ENCODE results near the gene ZNF701. TPM values are rescaled to one million over a fixed set of nuclear protein-coding genes. Genes with fewer than 3 reads are reported as not detected.

Gene ZNF701
- total RNA-seq, 1 experiment from 2014 or later: 9.0 TPM

- Histone ChIP-seq H3K79me2 (ENCODE audit: insufficient read depth, low read length) (no peaks in the 10 kb centered on the region), H3K9me3 (ENCODE audit: control insufficient read depth in 1 of 2, insufficient read depth in 1 of 2, low read depth in 1 of 2, low read length in 2 of 2) (no peaks in the 10 kb centered on the region; a peak in 1 of 4 replicates), H3K9me2 (ENCODE audit: insufficient read depth) (no peaks in the 10 kb centered on the region), H4K20me1 (ENCODE audit: insufficient read depth) (no peaks in the 10 kb centered on the region), H3K4me1 (ENCODE audit: control insufficient read depth in 1 of 2, insufficient read depth in 2 of 2, low read length in 2 of 2) (peaks cover 0 to 16% of the 10 kb centered on the region in 2 experiments; a peak in 2 of 4 replicates), H3K4me2 (ENCODE audit: low read length) (no peak overlapping the region), H3K27ac (ENCODE audit: low read depth, low read length) (no peak overlapping the region), H3K9ac (ENCODE audit: low read length) (no peak overlapping the region), H3K27me3 (ENCODE audit: insufficient read depth, low read length) (no peaks in the 10 kb centered on the region), H2AFZ (ENCODE audit: low read depth, low read length, poor library complexity, severe bottlenecking) (no peak overlapping the region), H3K36me3 (ENCODE audit: control insufficient read depth in 1 of 2, insufficient read depth in 2 of 2, low read length in 2 of 2) (no peaks in the 10 kb centered on the region), H3K4me3 (replicated peaks in 1 of 2; ENCODE audit: low read depth in 1 of 2, low read length in 2 of 2) (no peak overlapping the region)
- TF ChIP-seq FOSL1 (IDR thresholded peaks at IDR 0.05; ENCODE audit: low read depth): no peak
- TF ChIP-seq TCF7L2 (IDR thresholded peaks at IDR 0.05; ENCODE audit: borderline replicate concordance, extremely low read depth, insufficient read depth, insufficient read length): no peak
- no peak for TF ChIP-seq SP1 (IDR thresholded peaks at IDR 0.05; ENCODE audit: low read depth)
- TF ChIP-seq CBX3 (IDR thresholded peaks at IDR 0.05; ENCODE audit: low read depth): no peak
- no peak for TF ChIP-seq RAD21 (IDR thresholded peaks at IDR 0.05; ENCODE audit: low read depth)
- no peak for TF ChIP-seq ZNF274 (IDR thresholded peaks at IDR 0.05; ENCODE audit: low read depth, low read length)
- TF ChIP-seq REST (IDR thresholded peaks at IDR 0.05; ENCODE audit: low read depth): no peak
- TF ChIP-seq SRF (IDR thresholded peaks at IDR 0.05; ENCODE audit: low read depth): no peak
- TF ChIP-seq, protein P1, sequence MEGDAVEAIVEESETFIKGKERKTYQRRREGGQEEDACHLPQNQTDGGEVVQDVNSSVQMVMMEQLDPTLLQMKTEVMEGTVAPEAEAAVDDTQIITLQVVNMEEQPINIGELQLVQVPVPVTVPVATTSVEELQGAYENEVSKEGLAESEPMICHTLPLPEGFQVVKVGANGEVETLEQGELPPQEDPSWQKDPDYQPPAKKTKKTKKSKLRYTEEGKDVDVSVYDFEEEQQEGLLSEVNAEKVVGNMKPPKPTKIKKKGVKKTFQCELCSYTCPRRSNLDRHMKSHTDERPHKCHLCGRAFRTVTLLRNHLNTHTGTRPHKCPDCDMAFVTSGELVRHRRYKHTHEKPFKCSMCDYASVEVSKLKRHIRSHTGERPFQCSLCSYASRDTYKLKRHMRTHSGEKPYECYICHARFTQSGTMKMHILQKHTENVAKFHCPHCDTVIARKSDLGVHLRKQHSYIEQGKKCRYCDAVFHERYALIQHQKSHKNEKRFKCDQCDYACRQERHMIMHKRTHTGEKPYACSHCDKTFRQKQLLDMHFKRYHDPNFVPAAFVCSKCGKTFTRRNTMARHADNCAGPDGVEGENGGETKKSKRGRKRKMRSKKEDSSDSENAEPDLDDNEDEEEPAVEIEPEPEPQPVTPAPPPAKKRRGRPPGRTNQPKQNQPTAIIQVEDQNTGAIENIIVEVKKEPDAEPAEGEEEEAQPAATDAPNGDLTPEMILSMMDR (IDR thresholded peaks at IDR 0.05 in 2 of 3, conservative IDR thresholded peaks at IDR 0.05 in 1 of 3; ENCODE audit: borderline replicate concordance in 1 of 3, insufficient read depth in 1 of 3, low read depth in 2 of 3, low read length in 2 of 3): no peak
- no peak for TF ChIP-seq MAX (IDR thresholded peaks at IDR 0.05)
- no peak for TF ChIP-seq ELF1 (IDR thresholded peaks at IDR 0.05; ENCODE audit: borderline replicate concordance, low read depth)
- ChIA-PET POLR2A (no interaction called here), RAD21 (ENCODE audit: low non-redundant PET in 1 of 2, low total read pairs in 2 of 2, uncharacterized antibody in 2 of 2, unreplicated experiment in 2 of 2) (interaction anchor here in 1 of 2 experiments (0.6 kb wide), 1 partner anchor 187 kb away, joined by 4 read pairs; no protein-coding TSS in a partner anchor), CTCF (no interaction called here)
- DNase-seq (ENCODE audit: low read depth, low spot score) (no peak), ATAC-seq (no peak)
- BruUV-seq (replicated peaks): no TSS peak
- intact Hi-C loops (cut with micrococcal nuclease): no loop called here
These were observed 33.6 kb downstream of the ZNF701 start for GRCh38 chr19:52603558-52604207.
